BJ (cell line): ENCODE measurements around the gene PEX14. TPM values are rescaled to one million over a fixed set of nuclear protein-coding genes. Genes with fewer than 3 reads are reported as not detected.

Experiments used
- CTCF ChIA-PET: fragments of 350-600 bp; formaldehyde crosslinking; extraction: SDS; loops from one replicate; lab custom pipeline; 2021; ENCODE audit warnings: antibody characterized with exemption, inconsistent platforms; lab: Yijun Ruan, JAX
- POLR2A ChIA-PET: fragments of 300-600 bp; sonication (Branson Sonifier 250); formaldehyde crosslinking; extraction: SDS; loops from one replicate; lab custom pipeline; 2021; ENCODE audit warnings: antibody characterized with exemption; lab: Charles Lee
- DNase-seq: peaks from one replicate; pipeline ENCODE4 v3.0.0-alpha.2; 2011; ENCODE audit warnings: low read depth
- H3K27me3 ChIP-seq: 2 replicates; pipeline ENCODE4 v1.6.0; 2011; ENCODE audit warnings: low read length; ENCODE audit not compliant: control insufficient read depth, insufficient read depth
- H3K36me3 ChIP-seq: 2 replicates; pipeline ENCODE4 v1.5.1; 2011; ENCODE audit warnings: low read length; ENCODE audit not compliant: control insufficient read depth, insufficient read depth
- H3K4me3 ChIP-seq: 2 replicates; pipeline ENCODE4 v1.5.1; 2011; ENCODE audit warnings: low read depth, mild to moderate bottlenecking, control low read depth, low read length
- polyA plus RNA-seq: library from polyadenylated mRNA; depleted of rRNA; stranded (reverse); fragments of >200 nt; gene quantifications from 2 replicates; pipeline ENCODE4 v1.2.3, GENCODE V29; 2011
- TF ChIP-seq, protein P1 (sequence below): IDR thresholded peaks from 2 replicates; pipeline ENCODE4 v1.5.1; 2011; ENCODE audit warnings: low read depth, mild to moderate bottlenecking, control low read depth, inconsistent platforms, low read length, moderate library complexity; ENCODE audit not compliant: insufficient read depth

Gene PEX14
- polyA plus RNA-seq, 1 experiment = 10.1 TPM

DNA sequence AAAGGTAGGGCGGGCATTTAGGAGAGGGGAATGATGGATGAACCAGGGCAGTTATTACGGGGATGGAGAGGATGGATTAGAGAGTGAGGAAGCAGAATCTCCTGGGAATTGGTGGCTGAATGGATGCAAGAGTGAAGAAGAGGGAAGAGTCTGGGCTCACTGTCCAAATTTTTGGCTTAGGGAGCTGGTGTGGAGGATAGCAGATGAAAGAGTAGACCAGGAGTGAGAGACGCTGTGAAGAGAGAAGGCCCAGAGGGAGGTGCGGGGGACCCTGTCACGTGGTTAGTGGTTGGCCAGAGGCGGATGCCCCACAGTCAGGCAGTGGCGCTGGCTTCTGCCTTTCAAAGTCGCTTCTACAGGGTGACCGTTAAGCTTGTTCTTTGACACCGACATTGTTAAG is 78.4 kb downstream of the PEX14 start:
- ChIA-PET CTCF (interaction anchor here (1.2 kb wide), 1 partner anchor 16 kb away, joined by 4 read pairs; no protein-coding TSS in a partner anchor), POLR2A (interaction anchor here (0.5 kb wide), 1 partner anchor 244 kb away, joined by 4 read pairs; no protein-coding TSS in a partner anchor)
- Histone ChIP-seq H3K27me3 (no peaks in the 10 kb centered on the region), H3K36me3 (no peaks in the 10 kb centered on the region), H3K4me3 (no peak overlapping the region)
- TF ChIP-seq, protein P1, sequence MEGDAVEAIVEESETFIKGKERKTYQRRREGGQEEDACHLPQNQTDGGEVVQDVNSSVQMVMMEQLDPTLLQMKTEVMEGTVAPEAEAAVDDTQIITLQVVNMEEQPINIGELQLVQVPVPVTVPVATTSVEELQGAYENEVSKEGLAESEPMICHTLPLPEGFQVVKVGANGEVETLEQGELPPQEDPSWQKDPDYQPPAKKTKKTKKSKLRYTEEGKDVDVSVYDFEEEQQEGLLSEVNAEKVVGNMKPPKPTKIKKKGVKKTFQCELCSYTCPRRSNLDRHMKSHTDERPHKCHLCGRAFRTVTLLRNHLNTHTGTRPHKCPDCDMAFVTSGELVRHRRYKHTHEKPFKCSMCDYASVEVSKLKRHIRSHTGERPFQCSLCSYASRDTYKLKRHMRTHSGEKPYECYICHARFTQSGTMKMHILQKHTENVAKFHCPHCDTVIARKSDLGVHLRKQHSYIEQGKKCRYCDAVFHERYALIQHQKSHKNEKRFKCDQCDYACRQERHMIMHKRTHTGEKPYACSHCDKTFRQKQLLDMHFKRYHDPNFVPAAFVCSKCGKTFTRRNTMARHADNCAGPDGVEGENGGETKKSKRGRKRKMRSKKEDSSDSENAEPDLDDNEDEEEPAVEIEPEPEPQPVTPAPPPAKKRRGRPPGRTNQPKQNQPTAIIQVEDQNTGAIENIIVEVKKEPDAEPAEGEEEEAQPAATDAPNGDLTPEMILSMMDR = no peak
- no peak for DNase-seq

DNA sequence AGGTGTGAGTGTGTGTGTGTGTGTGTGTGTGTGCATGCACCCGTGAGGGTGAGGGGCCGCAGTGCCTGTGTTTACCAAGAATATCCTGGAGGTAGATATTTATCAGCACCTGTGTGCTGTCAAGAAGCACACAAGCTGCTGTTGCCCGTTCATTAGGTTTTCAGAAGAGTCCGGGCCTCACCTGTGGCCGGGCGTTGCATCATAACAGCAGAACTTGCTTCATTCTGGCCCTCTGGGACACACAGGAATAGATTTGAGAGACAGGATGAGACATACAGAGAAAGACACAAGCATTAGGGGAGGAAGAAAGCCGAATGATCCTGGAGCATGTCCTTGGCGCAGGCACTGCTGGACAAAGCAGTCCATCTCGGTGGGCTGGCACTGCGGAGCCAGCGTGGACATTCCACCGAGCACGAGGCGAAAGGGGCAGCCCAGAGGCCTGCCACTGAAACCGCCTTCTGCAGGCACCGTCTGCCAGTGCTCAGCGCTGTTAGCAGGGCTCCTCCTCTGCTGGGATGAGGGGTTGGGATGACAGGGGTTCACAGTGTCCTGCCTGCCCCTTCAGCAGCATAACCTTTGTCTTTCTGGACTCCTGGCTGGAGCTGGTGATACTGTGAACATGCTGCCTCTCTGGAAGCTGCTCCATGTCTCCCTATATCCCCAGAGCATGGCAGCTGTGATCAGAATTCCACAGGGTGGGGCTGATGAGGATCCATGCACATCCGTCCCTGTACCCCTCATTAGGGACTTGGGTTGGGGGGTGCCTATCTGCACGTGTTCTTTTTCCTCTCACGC is 81.1 kb downstream of the PEX14 start:
- no peaks in the 10 kb centered on the region for H3K27me3 ChIP-seq
- POLR2A ChIA-PET = no interaction called here
- no peak overlapping the region for H3K4me3 ChIP-seq
- TF ChIP-seq, protein P1 = no peak
- DNase-seq = no peak
- no peaks in the 10 kb centered on the region for H3K36me3 ChIP-seq
- CTCF ChIA-PET = interaction anchor here (0.7 kb wide), 1 partner anchor 392 kb away, joined by 3 read pairs; no protein-coding TSS in a partner anchor

GRCh38 chr1:10556430-10557005 is 81.8 kb downstream of the PEX14 start:
- TF ChIP-seq, protein P1 = no peak
- no peaks in the 10 kb centered on the region for H3K36me3 ChIP-seq
- no peak for DNase-seq
- H3K4me3 ChIP-seq = no peak overlapping the region
- CTCF ChIA-PET = no interaction called here
- no peaks in the 10 kb centered on the region for H3K27me3 ChIP-seq
- POLR2A ChIA-PET = no interaction called here

- DNase-seq = no peak
- no peaks in the 10 kb centered on the region for H3K36me3 ChIP-seq
- no peak overlapping the region for H3K4me3 ChIP-seq
- TF ChIP-seq, protein P1 = no peak
- no peaks in the 10 kb centered on the region for H3K27me3 ChIP-seq
- ChIA-PET POLR2A (no interaction called here), CTCF (interaction anchor here (0.5 kb wide), 1 partner anchor 69 kb away, joined by 4 read pairs; no protein-coding TSS in a partner anchor)
Observed at GRCh38 chr1:10557714-10558113, 83.0 kb downstream of the PEX14 start.

DNA sequence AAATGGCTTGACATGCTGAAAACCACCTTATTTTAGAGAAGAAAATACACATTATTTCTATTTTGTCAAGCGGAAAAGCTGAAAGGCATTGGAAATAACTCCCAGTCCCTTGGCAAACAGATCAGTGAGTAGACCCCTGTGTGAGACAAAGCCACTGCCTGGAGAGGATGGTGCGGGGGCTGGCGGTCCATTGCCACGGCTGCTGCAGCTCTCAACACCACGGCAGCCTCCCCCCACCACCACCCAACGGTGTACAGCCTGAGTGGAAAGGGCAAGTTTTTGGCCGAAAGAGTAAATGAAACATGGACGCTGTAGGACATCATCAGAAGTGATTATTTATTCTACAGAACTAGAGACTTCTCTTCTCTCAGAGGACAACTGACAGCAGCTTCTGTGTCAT is 84.6 kb downstream of the PEX14 start:
- no peaks in the 10 kb centered on the region for H3K36me3 ChIP-seq
- no peaks in the 10 kb centered on the region for H3K27me3 ChIP-seq
- CTCF ChIA-PET = interaction anchor here (0.9 to 1.7 kb wide), 3 partner anchors 13 to 65 kb away, joined by 3 read pairs; no protein-coding TSS in a partner anchor
- POLR2A ChIA-PET = interaction anchor here (0.6 kb wide), 1 partner anchor 18 kb away, joined by 20 read pairs; no protein-coding TSS in a partner anchor
- DNase-seq = no peak
- TF ChIP-seq, protein P1 = no peak
- H3K4me3 ChIP-seq = no peak overlapping the region
